ENCODE data around the gene CATSPERE.
"Not testable (repeated sequence)": the region's sequence is repeated elsewhere in the genome, so short reads cannot be mapped to it uniquely, and the experiment has no call there.

The CATSPERE gene

GRCh38 chr1:244665771-244666217 lies 204.7 kb downstream of the CATSPERE start:
- Histone ChIP-seq H2AFZ (ENCODE audit: low read length) (no peak overlapping the region), H4K20me1 (ENCODE audit: insufficient read depth, low read length, poor library complexity, severe bottlenecking) (peaks cover 56% of the 10 kb centered on the region), H3K27me3 (ENCODE audit: insufficient read depth, low read length, poor library complexity, severe bottlenecking) (no peaks in the 10 kb centered on the region), H3K36me3 (ENCODE audit: insufficient read depth, low read length) (peaks cover 7% of the 10 kb centered on the region), H3K4me2 (ENCODE audit: low read depth, low read length, poor library complexity, severe bottlenecking) (peak overlapping the region; percentile 56), H3K9me3 (ENCODE audit: insufficient read depth, low read depth, low read length) (no peaks in the 10 kb centered on the region), H3K4me3 (ENCODE audit: low read length, poor library complexity, severe bottlenecking) (peak overlapping the region; percentile 1), H3K9ac (ENCODE audit: low read depth, low read length, poor library complexity, severe bottlenecking) (peak overlapping the region; percentile 0), H3F3A (ENCODE audit: low read depth) (no peaks in the 10 kb centered on the region), H3K9me2 (replicated peaks; ENCODE audit: low read depth, low read length) (no peaks in the 10 kb centered on the region), H3K79me2 (ENCODE audit: insufficient read depth, low read length) (peaks cover 79% of the 10 kb centered on the region), H3K4me1 (ENCODE audit: insufficient read depth, low read length, poor library complexity, severe bottlenecking) (peaks cover 24% of the 10 kb centered on the region)
- TF ChIP-seq EZH2phosphoT487 (IDR thresholded peaks at IDR 0.05; ENCODE audit: borderline replicate concordance): no peak
- TF ChIP-seq, protein P1, sequence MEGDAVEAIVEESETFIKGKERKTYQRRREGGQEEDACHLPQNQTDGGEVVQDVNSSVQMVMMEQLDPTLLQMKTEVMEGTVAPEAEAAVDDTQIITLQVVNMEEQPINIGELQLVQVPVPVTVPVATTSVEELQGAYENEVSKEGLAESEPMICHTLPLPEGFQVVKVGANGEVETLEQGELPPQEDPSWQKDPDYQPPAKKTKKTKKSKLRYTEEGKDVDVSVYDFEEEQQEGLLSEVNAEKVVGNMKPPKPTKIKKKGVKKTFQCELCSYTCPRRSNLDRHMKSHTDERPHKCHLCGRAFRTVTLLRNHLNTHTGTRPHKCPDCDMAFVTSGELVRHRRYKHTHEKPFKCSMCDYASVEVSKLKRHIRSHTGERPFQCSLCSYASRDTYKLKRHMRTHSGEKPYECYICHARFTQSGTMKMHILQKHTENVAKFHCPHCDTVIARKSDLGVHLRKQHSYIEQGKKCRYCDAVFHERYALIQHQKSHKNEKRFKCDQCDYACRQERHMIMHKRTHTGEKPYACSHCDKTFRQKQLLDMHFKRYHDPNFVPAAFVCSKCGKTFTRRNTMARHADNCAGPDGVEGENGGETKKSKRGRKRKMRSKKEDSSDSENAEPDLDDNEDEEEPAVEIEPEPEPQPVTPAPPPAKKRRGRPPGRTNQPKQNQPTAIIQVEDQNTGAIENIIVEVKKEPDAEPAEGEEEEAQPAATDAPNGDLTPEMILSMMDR (conservative IDR thresholded peaks at IDR 0.05; ENCODE audit: low read length): no peak

GRCh38 chr1:244666672-244667418 lies 205.8 kb downstream of the CATSPERE start:
- H3F3A ChIP-seq (ENCODE audit: low read depth); H3K9me2 ChIP-seq (replicated peaks; ENCODE audit: low read depth, low read length); H3K27me3 ChIP-seq (ENCODE audit: insufficient read depth, low read length, poor library complexity, severe bottlenecking); H3K9me3 ChIP-seq (ENCODE audit: insufficient read depth, low read depth, low read length); H3K4me3 ChIP-seq (ENCODE audit: low read length, poor library complexity, severe bottlenecking); H3K9ac ChIP-seq (ENCODE audit: low read depth, low read length, poor library complexity, severe bottlenecking); H3K4me2 ChIP-seq (ENCODE audit: low read depth, low read length, poor library complexity, severe bottlenecking); H3K36me3 ChIP-seq (ENCODE audit: insufficient read depth, low read length); H2AFZ ChIP-seq (ENCODE audit: low read length): not testable (repeated sequence)
- Histone ChIP-seq H3K79me2 (ENCODE audit: insufficient read depth, low read length) (peaks cover 75% of the 10 kb centered on the region), H3K4me1 (ENCODE audit: insufficient read depth, low read length, poor library complexity, severe bottlenecking) (peaks cover 24% of the 10 kb centered on the region), H4K20me1 (ENCODE audit: insufficient read depth, low read length, poor library complexity, severe bottlenecking) (peaks cover 52% of the 10 kb centered on the region)

- Histone ChIP-seq H3F3A (ENCODE audit: low read depth) (no peaks in the 10 kb centered on the region), H3K79me2 (ENCODE audit: insufficient read depth, low read length) (peaks cover 72% of the 10 kb centered on the region), H2AFZ (ENCODE audit: low read length) (no peak overlapping the region), H3K36me3 (ENCODE audit: insufficient read depth, low read length) (peaks cover 8% of the 10 kb centered on the region), H3K9me2 (replicated peaks; ENCODE audit: low read depth, low read length) (no peaks in the 10 kb centered on the region), H3K4me2 (ENCODE audit: low read depth, low read length, poor library complexity, severe bottlenecking) (no peak overlapping the region), H3K4me1 (ENCODE audit: insufficient read depth, low read length, poor library complexity, severe bottlenecking) (peaks cover 24% of the 10 kb centered on the region), H3K9ac (ENCODE audit: low read depth, low read length, poor library complexity, severe bottlenecking) (no peak overlapping the region), H4K20me1 (ENCODE audit: insufficient read depth, low read length, poor library complexity, severe bottlenecking) (peaks cover 45% of the 10 kb centered on the region), H3K4me3 (ENCODE audit: low read length, poor library complexity, severe bottlenecking) (no peak overlapping the region), H3K27me3 (ENCODE audit: insufficient read depth, low read length, poor library complexity, severe bottlenecking) (no peaks in the 10 kb centered on the region), H3K9me3 (ENCODE audit: insufficient read depth, low read depth, low read length) (no peaks in the 10 kb centered on the region)
- TF ChIP-seq, protein P1 (conservative IDR thresholded peaks at IDR 0.05; ENCODE audit: low read length): no peak
- no peak for TF ChIP-seq EZH2phosphoT487 (IDR thresholded peaks at IDR 0.05; ENCODE audit: borderline replicate concordance)
Measured at GRCh38 chr1:244667797-244668196, 206.7 kb downstream of the CATSPERE start.

Measured in Loucy (cell line).